Measurements from ENCODE around the gene ZNF740. TPM values are rescaled to one million over a fixed set of nuclear protein-coding genes. Genes with fewer than 3 reads are reported as not detected.

The ZNF740 gene
- total RNA-seq, 1 donor from 2014 or later: 5.9 TPM

GRCh38 chr12:53147181-53147580, 33.3 kb upstream of the ZNF740 start:
- Histone ChIP-seq H3K36me3 (no peaks in the 10 kb centered on the region), H3K27ac (no peak overlapping the region), H3K4me3 (no peak overlapping the region), H3K27me3 (no peaks in the 10 kb centered on the region), H3K4me1 (peaks cover 0 to 5% of the 10 kb centered on the region in 2 donors), H3K9me3 (no peaks in the 10 kb centered on the region)
- TF ChIP-seq CTCF (IDR thresholded peaks at IDR 0.05): no peak
- no peak for DNase-seq (ENCODE audit: low spot score in 2 of 2)
- intact Hi-C loops (cut with DNase I): no loop called here

- DNase-seq (ENCODE audit: low spot score in 2 of 2): no peak
- Histone ChIP-seq H3K4me3 (no peak overlapping the region), H3K27ac (no peak overlapping the region), H3K36me3 (no peaks in the 10 kb centered on the region), H3K9me3 (no peaks in the 10 kb centered on the region), H3K27me3 (no peaks in the 10 kb centered on the region), H3K4me1 (peaks cover 0 to 5% of the 10 kb centered on the region in 2 donors)
- intact Hi-C loops (cut with DNase I): no loop called here
- TF ChIP-seq CTCF (IDR thresholded peaks at IDR 0.05): no peak
Measured at GRCh38 chr12:53147653-53148052, 32.9 kb upstream of the ZNF740 start.

GRCh38 chr12:53151039-53151438, 29.5 kb upstream of the ZNF740 start:
- no peak for TF ChIP-seq CTCF (IDR thresholded peaks at IDR 0.05)
- H3K4me3 ChIP-seq: no peak overlapping the region
- intact Hi-C loops (cut with DNase I): no loop called here
- no peaks in the 10 kb centered on the region for H3K27me3 ChIP-seq
- H3K9me3 ChIP-seq: no peaks in the 10 kb centered on the region
- no peaks in the 10 kb centered on the region for H3K36me3 ChIP-seq
- peaks cover 0 to 14% of the 10 kb centered on the region in 2 donors for H3K4me1 ChIP-seq
- H3K27ac ChIP-seq: no peak overlapping the region
- DNase-seq (ENCODE audit: low spot score in 2 of 2): no peak

GRCh38 chr12:53152390-53152789, 28.1 kb upstream of the ZNF740 start:
- H3K36me3 ChIP-seq: no peaks in the 10 kb centered on the region
- peaks cover 5 to 28% of the 10 kb centered on the region in 2 donors for H3K4me1 ChIP-seq
- DNase-seq (ENCODE audit: low spot score in 2 of 2): no peak
- intact Hi-C loops (cut with DNase I): no loop called here
- peak overlapping the region in 1 of 2 donors; percentile 0 for H3K27ac ChIP-seq
- no peak overlapping the region for H3K4me3 ChIP-seq
- no peak for TF ChIP-seq CTCF (IDR thresholded peaks at IDR 0.05)
- H3K27me3 ChIP-seq: no peaks in the 10 kb centered on the region
- no peaks in the 10 kb centered on the region for H3K9me3 ChIP-seq

DNA sequence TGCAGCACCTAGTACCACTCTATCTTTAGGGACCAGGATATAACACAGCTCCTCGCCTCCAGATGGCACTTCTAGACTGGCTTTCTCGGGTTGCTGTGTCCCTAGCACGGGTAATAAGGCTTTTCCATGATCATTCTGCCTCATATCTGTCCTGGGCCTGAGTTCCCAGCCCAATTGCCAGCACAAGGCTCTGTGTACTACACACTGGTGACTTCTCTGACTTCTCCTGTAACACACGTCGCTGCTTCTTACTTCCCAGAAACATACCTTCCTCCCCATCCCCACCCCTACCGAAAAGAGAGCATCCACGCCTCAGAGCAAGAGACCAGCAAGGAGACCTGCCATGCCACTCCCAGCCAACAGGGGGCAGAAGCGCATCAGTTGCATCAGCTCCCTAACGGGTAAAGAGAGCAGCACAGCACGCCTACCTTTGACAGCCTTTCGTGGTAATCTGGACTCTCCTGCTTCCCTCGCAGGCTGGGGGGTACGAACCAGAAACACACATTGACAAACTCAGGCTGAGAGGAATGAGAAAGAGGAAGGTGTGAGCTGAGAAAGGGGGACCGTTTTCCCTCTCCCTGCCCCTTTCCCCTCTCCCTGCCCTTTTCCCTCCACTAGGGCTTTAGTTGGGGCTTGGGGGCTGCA, 21.2 kb upstream of the ZNF740 start:
- no peak overlapping the region for H3K4me3 ChIP-seq
- H3K27me3 ChIP-seq: no peaks in the 10 kb centered on the region
- peak; percentile 33 to 95 for DNase-seq (ENCODE audit: low spot score in 2 of 2)
- H3K4me1 ChIP-seq: peaks cover 13 to 33% of the 10 kb centered on the region in 2 donors
- H3K27ac ChIP-seq: peak overlapping the region; percentile 73 to 96
- peak; percentile 95 to 99 (median 98) for TF ChIP-seq CTCF (IDR thresholded peaks at IDR 0.05)
- intact Hi-C loops (cut with DNase I): loop anchor here (1.0 to 5.0 kb wide), 5 partner anchors 31 to 128 kb away; partner anchors contain the start of gene IGFBP6
- H3K9me3 ChIP-seq: no peaks in the 10 kb centered on the region
- H3K36me3 ChIP-seq: no peaks in the 10 kb centered on the region

Measured in ascending aorta (tissue), 2 donors.